Measurements from ENCODE around the gene MSRB3. TPM values are rescaled to one million over a fixed set of nuclear protein-coding genes. Genes with fewer than 3 reads are reported as not detected.

MSRB3 gene
- total and polyA plus RNA-seq, 2 of the 8 experiments (the other 6 are each of a cell fraction or from before 2014, with no cell fraction given) = 0.32 to 1.2 TPM

DNA sequence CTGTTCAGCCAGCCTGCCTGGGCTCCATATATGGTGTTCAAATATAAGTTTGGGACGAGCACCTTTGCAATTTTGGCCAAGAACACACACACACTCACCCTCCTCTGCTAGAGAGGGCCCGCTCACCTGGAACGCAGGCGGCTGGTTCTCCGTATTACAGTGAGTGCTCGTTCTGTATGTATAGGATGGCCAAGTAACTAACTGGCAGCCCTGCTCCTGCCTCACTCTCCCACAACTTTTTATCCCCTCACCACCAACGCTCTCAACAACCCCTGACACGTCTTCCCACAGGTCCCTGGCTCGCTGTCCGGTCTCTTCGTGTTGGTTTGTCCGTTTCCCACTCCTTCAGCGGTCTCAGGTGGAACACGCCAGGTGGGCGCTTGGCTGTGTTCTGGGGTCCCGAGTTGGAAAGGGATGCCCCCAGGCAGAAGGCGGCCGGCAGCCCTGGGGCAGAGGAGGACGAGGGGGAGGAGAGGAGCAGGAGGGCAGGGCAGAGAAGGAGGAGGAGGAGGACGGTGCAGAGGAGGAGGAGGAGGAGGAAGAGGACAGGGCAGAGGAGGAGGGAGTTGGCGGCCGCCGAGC, 398 bp upstream of the MSRB3 start:
- no peaks in the 10 kb centered on the region for H3K79me1 ChIP-seq (ENCODE audit: low read depth, low read length)
- peak overlapping the region in 1 of 4 experiments; percentile 27; a peak in 2 of 7 replicates for H3K9ac ChIP-seq (replicated peaks in 1 of 4; ENCODE audit: extremely low read depth in 1 of 4, low read depth in 3 of 4, low read length in 3 of 4)
- no peak overlapping the region for H3K56ac ChIP-seq (replicated peaks; ENCODE audit: insufficient read length, low read depth, low read length)
- H2BK5ac ChIP-seq (ENCODE audit: low read depth, low read length) = no peak overlapping the region
- no peaks in the 10 kb centered on the region for H3K9me3 ChIP-seq (ENCODE audit: insufficient read depth in 2 of 2, low read depth in 1 of 2, low read length in 1 of 2)
- no peak overlapping the region for H2BK120ac ChIP-seq (replicated peaks; ENCODE audit: low read depth, low read length)
- peak overlapping the region; percentile 45 for H4K5ac ChIP-seq (ENCODE audit: insufficient read length, low read depth, low read length)
- no peaks in the 10 kb centered on the region for H3K79me2 ChIP-seq (ENCODE audit: control insufficient read depth in 1 of 2, insufficient read depth in 2 of 2, low read length in 2 of 2)
- peak overlapping the region; percentile 80 to 85 for H3K4me2 ChIP-seq (ENCODE audit: insufficient read depth in 1 of 2, low read depth in 2 of 2, low read length in 2 of 2)
- H3K4ac ChIP-seq (replicated peaks; ENCODE audit: insufficient read length, low read depth, low read length) = no peak overlapping the region
- peak overlapping the region; percentile 11; the same call in 1 of the 2 replicates for H4K8ac ChIP-seq (ENCODE audit: extremely low read depth, insufficient read depth, low read length)
- H4K20me1 ChIP-seq (replicated peaks in 1 of 2; ENCODE audit: control insufficient read depth in 1 of 2, insufficient read depth in 2 of 2, low read length in 2 of 2) = no peaks in the 10 kb centered on the region
- ChIA-PET CTCF (ENCODE audit: partially characterized antibody) (no interaction called here), POLR2A (ENCODE audit: partially characterized antibody) (no interaction called here)
- H2AK5ac ChIP-seq (ENCODE audit: low read depth, low read length) = no peak overlapping the region
- no peaks in the 10 kb centered on the region for H3K36me3 ChIP-seq (ENCODE audit: control insufficient read depth in 2 of 4, insufficient read depth in 4 of 4, low read length in 3 of 4)
- WGBS, 2 experiments (ENCODE audit: extremely low coverage in 1 of 2, insufficient coverage in 1 of 2, insufficient read length in 1 of 2, insufficient replicate concordance in 2 of 2, low coverage in 1 of 2, low lambda C conversion rate in 2 of 2, missing lambda C conversion rate in 1 of 2) = 6% methylated on average over 18 of the region's 23 CpGs; no CpG with 5 or more reads in 1 of the 2 experiments
- no peak for TF ChIP-seq HDAC6 (IDR thresholded peaks at IDR 0.05; ENCODE audit: low read depth, low read length)
- no peak for TF ChIP-seq RFX5 (IDR thresholded peaks at IDR 0.05; ENCODE audit: borderline replicate concordance, low read depth, low read length)
- no peak for TF ChIP-seq USF2 (IDR thresholded peaks at IDR 0.05; ENCODE audit: low read length)
- TF ChIP-seq PHF8 (conservative IDR thresholded peaks at IDR 0.05; ENCODE audit: low read depth, low read length) = 0 out of 2 replicates have a peak, but pooled peaks have one; percentile 20
- TF ChIP-seq E2F6 (IDR thresholded peaks at IDR 0.05) = no peak
- no peak for TF ChIP-seq NRF1 (IDR thresholded peaks at IDR 0.05; ENCODE audit: low read depth, low read length)
- TF ChIP-seq SUZ12 (IDR thresholded peaks at IDR 0.05; ENCODE audit: low read length) = peak; percentile 17; the same call in 1 of the 2 replicates
- TF ChIP-seq RBBP5 (IDR thresholded peaks at IDR 0.05; ENCODE audit: borderline replicate concordance, low read depth, low read length) = no peak
- no peak for TF ChIP-seq SRF (IDR thresholded peaks at IDR 0.05; ENCODE audit: low read depth, low read length)
- TF ChIP-seq RNF2 (IDR thresholded peaks at IDR 0.05; ENCODE audit: borderline replicate concordance, low read depth, low read length, missing control alignments, poor library complexity, severe bottlenecking) = peak; percentile 61
- H3K14ac ChIP-seq (ENCODE audit: insufficient read length) = no peak overlapping the region
- H3K27me3 ChIP-seq (replicated peaks in 1 of 4; ENCODE audit: control insufficient read depth in 3 of 4, extremely low read depth in 1 of 4, insufficient read depth in 3 of 4, low read length in 3 of 4) = peaks cover 0 to 4% (median 1%) of the 10 kb centered on the region in 4 experiments; a peak in 5 of 7 replicates
- H3K18ac ChIP-seq (ENCODE audit: extremely low read depth, low read length) = peak overlapping the region; percentile 36; the same call in 1 of the 2 replicates
- H3K27ac ChIP-seq (ENCODE audit: low read depth, low read length) = no peak overlapping the region
- H2BK15ac ChIP-seq (ENCODE audit: low read length) = no peak overlapping the region
- DNase-seq (ENCODE audit: low read depth in 1 of 2, low spot score in 2 of 2) = no peak
- peak overlapping the region; percentile 68 to 93 (median 77) for H3K4me3 ChIP-seq (ENCODE audit: extremely low read depth in 1 of 4, insufficient read depth in 2 of 4, low read depth in 3 of 4, low read length in 4 of 4)
- H3K4me1 ChIP-seq (replicated peaks in 1 of 4; ENCODE audit: control insufficient read depth in 3 of 4, insufficient read depth in 4 of 4, low read length in 3 of 4) = peaks cover 0 to 5% (median 3%) of the 10 kb centered on the region in 4 experiments; a peak in 4 of 7 replicates
- peak overlapping the region; percentile 52 for H4K91ac ChIP-seq (replicated peaks; ENCODE audit: insufficient read length, low read length)
- peaks cover 13% of the 10 kb centered on the region; the same call in 1 of the 2 replicates for H3K23me2 ChIP-seq (ENCODE audit: low read depth, low read length)
- H2BK20ac ChIP-seq (ENCODE audit: low read length) = no peak overlapping the region
- FAIRE-seq = no peak
- H3K23ac ChIP-seq (ENCODE audit: insufficient read length) = no peak overlapping the region
- H2BK12ac ChIP-seq (ENCODE audit: low read depth, low read length) = peak overlapping the region; percentile 61; the same call in 1 of the 2 replicates
- peak overlapping the region; percentile 98 for H2AFZ ChIP-seq (ENCODE audit: low read length)
